ENCODE measurements around the gene MAPKBP1.
A peak's percentile ranks its signal among the peaks of the same experiment; 100 is the strongest.

MAPKBP1 gene

DNA sequence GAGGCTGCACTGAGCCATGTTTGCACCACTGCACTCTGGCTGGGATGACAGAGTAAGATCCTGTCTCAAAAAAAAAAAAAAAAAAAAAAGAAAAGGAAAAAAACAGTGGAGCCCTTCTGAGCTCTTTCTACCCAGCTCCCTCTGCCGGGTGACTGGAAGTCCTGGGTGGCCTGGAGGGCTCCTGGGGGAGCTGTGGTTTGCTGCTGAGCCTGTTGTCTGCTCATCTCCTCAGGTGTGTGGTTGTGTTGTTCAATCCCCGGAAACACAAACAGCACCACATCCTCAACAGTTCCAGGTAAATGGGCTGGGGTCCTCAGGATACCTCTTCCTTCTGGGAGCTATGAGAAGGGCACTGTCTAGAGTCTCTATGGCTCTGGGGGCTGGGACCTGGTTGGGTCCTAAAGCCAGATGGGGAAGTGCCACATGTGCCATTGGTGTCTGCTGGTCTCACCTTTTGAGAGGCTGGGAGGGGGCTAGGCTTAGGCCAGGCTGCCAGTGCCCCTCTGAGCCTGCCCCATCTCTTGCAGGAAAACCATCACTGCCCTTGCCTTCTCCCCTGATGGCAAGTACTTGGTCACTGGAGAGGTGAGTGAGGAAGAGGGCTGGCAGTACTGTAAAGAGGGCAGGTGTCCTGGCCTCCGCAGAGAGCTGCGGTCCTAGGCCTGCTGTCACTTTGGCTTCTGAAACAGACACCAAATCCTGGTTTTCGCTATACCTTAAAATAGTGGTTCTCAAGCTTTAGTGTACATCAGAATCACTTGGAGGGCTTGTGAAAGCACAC, 36.6 kb downstream of the MAPKBP1 start:
- no peak for DNase-seq

- DNase-seq: peak; percentile 88
Observed at GRCh38 chr15:41811432-41812195, 37.3 kb downstream of the MAPKBP1 start.

DNA sequence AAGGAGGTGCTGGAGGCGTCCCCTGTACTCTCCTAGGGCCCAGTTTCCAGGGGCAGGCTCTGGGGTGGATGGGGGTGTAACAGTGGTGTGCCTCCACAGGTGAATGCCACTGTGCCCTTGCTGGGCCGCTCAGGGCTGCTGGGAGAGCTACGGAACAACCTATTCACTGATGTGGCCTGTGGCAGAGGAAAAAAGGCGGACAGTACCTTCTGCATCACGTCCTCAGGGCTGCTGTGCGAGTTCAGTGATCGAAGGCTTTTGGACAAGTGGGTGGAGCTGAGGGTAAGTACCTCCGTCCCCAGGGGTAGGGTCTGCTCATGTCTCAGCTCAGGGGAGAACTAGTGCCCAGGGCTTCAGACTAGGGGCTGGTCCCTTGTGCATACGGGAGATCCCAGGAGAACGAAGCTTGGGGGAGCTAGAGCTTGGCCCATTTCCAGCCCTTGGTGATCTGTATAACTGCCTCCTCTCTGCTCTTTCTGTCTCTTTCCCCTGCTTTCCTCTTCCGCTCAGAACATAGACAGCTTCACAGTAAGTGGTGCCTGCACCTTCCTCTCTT, 38.6 kb downstream of the MAPKBP1 start:
- no peak for DNase-seq

DNA sequence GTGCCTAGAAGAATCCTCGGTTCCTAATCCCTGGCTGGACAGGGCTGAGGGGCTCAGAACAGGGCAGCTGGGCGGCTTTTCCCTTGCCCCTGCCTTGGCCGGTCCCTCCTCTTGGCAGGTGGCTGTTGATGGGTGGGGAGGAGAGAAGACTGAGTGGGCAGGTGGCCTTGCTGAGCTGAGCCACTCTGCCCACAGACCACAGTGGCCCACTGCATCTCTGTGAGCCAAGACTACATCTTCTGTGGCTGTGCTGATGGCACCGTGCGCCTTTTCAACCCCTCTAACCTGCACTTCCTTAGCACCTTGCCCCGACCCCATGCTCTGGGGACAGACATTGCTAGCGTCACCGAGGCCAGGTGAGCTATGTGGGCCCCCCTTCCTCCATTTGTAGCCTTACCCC, 39.1 kb downstream of the MAPKBP1 start:
- DNase-seq: no peak

GRCh38 chr15:41814534-41814933, 40.2 kb downstream of the MAPKBP1 start:
- no peak for DNase-seq

- no peak for DNase-seq
Observed at GRCh38 chr15:41816788-41817187, 42.5 kb downstream of the MAPKBP1 start.

DNA sequence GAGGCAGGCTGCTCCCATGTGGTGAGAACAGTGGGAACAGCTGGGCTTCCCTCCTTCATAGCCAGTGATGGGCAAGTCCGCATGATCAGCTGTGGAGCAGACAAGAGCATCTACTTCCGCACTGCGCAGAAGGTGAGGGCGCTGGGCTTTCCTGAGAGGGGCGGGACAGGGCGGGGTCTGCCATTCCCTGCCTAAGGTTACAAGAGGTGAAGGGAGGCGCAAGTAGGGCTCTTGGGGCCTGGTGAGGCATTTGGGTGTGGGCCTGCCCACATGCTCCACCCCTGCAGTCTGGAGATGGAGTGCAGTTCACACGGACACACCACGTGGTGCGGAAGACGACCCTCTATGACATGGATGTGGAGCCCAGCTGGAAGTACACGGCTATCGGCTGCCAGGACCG, 43.0 kb downstream of the MAPKBP1 start:
- DNase-seq: no peak

GRCh38 chr15:41817781-41818180, 43.5 kb downstream of the MAPKBP1 start:
- DNase-seq: no peak

DNA sequence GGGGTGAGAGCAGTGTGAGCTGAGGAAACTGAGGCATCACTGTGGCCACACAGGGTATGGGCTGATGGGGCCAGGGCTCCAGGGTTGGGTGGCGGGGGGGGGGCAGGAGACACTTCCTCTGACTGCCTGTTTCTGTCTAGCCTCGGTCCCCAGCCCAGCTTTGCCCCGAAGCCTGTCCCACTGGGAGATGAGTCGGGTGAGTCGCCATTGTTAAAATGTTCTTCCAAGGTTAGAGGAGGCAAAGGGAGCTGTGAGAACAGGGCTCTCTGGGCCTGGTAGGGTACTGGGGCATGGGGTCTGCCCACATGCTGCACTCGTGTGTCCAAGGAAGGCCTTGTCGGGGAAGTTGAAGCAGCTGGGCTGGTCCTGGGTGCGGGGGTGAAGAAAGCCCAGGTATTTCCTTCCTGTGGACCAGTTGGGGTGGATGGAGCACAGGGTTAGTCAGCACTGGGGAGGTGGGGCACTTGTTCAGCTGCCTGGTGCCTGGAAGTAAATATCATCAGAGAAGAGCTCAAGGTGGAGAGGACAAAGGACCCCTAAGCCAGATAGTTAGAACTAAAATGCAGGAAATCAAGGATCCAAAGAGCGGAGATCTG, 45.3 kb downstream of the MAPKBP1 start:
- DNase-seq: no peak

DNA sequence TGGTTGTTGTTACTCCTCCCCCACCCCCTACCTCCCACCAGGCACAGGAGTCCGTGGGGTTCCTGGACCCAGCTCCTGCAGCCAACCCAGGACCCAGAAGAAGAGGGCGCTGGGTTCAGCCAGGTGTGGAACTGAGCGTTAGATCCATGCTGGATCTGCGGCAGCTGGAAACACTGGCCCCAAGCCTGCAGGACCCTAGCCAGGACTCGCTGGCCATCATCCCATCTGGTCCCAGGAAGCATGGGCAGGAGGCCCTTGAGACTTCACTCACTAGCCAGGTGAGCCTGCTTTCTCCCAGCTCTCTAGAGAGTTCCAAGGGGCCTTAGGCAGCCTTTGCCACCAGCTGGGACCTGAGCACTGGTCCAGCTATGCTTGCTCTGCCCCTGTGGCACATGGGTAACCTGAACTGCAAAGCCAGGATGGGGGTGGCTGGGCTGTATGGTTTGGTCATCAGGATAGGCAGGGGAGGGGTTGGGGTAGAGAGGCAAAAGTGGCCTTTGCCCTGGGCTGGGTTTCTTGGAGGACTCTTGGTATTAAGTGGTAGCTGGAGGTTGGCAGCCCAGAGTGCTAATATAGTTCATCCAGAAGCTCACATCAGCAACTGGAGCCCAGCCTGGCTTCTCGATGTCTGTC, 46.6 kb downstream of the MAPKBP1 start:
- DNase-seq: no peak

DNA sequence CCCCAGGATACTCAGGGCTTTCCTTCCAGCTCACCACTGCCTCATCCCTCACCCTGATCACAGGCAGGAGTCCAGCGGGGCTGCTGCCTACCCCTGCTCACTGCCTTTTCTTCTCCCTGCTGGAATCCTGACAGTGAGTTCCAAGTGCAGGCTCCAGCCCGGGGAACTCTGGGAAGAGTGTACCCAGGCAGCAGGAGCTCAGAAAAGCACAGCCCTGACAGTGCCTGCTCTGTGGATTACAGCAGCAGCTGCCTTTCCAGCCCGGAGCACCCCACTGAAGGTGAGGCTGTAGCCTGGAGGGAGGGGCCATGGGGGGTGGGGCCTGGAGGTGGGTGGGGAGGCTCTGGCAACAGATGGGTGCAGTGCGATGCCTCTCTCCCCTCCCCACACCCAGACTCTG, 47.5 kb downstream of the MAPKBP1 start:
- DNase-seq: no peak

GRCh38 chr15:41822471-41822870, 48.2 kb downstream of the MAPKBP1 start:
- DNase-seq: no peak

GRCh38 chr15:41822957-41823356, 48.7 kb downstream of the MAPKBP1 start:
- no peak for DNase-seq

DNA sequence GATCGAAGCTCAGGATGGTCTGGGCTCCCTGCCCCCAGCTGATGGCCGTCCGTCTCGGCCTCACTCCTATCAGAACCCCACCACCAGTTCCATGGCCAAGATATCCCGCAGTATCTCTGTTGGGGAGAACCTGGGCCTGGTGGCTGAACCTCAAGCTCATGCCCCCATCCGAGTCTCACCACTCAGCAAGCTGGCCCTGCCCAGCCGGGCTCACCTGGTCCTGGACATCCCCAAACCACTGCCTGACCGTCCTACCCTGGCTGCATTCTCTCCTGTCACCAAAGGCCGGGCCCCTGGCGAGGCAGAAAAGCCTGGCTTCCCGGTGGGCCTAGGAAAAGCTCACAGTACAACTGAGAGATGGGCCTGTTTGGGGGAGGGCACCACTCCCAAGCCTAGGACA, 49.2 kb downstream of the MAPKBP1 start:
- DNase-seq: no peak

DNA sequence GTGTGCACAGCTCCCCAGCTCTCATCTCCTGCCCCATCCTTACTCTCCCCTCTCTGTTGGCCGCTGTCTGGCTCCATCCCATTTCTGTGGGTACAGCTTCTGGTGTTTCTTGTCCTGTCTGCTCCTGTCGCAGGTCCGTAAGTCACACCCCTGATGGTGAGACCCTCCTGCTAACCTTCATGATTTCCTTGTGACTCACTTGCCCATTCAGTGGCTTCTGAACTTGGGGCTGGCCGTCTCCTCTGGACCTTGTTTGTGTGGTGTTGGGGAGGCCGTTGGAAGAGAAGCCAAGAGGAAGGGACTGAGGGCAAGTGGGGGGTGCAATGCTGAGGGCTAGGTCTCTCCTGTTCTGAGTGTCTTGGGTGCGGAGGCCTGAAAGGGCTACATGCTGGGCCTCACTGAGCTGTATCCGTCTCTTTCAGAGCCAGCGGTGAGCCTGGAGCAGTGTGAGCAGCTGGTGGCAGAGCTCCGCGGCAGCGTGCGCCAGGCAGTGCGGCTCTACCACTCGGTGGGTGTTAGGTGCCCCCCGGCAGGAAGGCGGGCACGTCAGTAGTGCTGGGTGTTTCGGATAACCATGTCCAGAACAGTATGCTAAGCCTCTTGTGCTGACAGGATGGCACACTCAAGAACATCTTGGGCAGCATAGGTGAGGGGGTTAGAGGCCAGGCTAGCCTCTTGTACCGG, 49.9 kb downstream of the MAPKBP1 start:
- DNase-seq: no peak

DNA sequence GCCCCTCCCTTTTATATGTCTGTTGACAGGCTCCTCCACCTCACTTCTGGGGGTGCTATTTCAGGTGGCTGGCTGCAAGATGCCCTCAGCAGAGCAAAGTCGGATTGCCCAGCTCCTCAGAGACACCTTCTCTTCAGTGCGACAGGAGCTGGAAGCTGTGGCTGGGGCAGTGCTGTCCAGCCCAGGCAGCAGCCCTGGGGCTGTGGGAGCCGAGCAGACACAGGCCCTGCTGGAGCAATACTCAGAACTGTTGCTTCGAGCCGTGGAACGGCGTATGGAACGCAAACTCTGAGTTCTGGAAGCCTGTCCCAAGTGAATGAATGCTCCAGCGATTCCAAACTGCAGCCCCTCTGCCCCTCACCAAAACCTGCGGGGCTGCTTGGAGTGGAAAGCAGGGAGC, 50.9 kb downstream of the MAPKBP1 start:
- DNase-seq: no peak

GRCh38 chr15:41825572-41826535, 51.6 kb downstream of the MAPKBP1 start:
- no peak for DNase-seq

GRCh38 chr15:41827290-41827879, 53.1 kb downstream of the MAPKBP1 start:
- DNase-seq: peak; percentile 49

DNA sequence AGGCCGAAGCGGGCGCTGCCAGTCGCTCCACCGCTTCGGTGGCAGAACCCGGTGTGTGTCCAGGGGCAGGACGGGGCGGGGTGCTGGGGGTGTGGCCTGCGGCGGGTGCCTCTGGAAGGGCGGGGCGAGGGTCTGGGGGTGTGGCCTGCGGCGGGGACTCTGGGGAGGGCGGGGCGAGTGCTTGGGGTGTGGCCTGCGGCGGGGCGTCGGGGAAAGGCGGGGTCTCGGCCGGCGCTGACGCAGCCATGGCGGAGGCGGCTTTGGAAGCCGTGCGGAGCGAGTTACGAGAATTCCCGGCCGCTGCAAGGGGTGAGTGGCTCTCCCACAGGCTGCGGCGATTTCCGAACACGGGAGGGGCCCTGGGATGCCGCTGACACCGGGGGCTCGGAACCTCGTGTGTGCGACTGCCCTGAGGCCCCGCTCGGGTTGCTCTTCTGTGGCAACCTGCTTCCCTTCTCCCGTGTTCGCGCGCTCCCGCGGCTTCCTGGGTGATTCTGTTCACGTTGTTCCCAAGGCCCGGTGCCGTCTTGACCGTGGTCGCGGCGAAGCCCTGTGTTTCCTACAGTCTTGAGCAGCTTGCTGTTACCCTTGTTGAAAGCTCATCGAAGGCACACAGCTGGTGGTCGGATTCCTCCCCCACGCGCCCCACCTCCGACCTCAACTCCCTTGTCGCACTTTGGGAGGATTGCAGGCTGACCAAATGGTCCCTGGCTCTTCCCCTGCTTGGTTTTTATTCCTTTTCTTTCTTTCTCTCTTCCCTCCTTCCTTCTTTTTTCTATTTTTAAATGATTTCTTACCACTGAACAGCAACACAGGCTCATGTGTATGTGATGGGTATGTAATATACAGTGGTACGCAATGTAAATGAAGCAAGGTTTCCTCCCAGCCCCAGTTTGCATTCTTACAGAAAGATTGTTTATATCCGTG, 53.9 kb downstream of the MAPKBP1 start, which contains the start of gene JMJD7:
Gene JMJD7 (plus strand): TSS at position 213 of the 927 bp plus-strand sequence. CDS start 33 bp downstream, at position 246.
- DNase-seq: peak; percentile 100

DNA sequence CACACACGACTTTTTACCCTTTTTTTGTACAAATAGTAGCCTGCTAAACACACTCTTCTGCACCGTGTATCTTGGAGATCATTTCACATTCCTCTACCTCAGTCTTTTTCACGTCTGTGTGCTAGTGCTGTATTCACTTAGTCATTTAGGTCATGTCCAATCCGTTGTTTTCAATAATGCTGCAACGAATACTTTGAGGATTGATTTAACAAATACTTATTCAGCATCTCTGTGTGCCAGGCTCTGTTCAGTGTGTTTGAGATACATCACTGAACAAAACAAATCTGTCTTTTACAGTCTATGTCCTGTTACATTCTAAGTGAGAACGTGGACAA, 54.5 kb downstream of the MAPKBP1 start:
- no peak for DNase-seq
